Measurements from ENCODE around the gene NQO2. TPM values are rescaled to one million over a fixed set of nuclear protein-coding genes. Genes with fewer than 3 reads are reported as not detected.

The NQO2 gene
- total and polyA plus RNA-seq, 2 of the 13 experiments (the other 11 are each of a cell fraction or from before 2014, with no cell fraction given), result 32.2 to 56.5 TPM

- TF ChIP-seq PAF1 (CRISPR knock-in tag; IDR thresholded peaks at IDR 0.05) (no peak), SOX13 (IDR thresholded peaks at IDR 0.05) (no peak), SOX13 (CRISPR knock-in tag; conservative IDR thresholded peaks at IDR 0.05 in 1 of 2, IDR thresholded peaks at IDR 0.05 in 1 of 2) (no peak), ZBTB26 (CRISPR knock-in tag; IDR thresholded peaks at IDR 0.05; ENCODE audit: borderline replicate concordance) (peak; percentile 79), KLF15 (CRISPR knock-in tag; IDR thresholded peaks at IDR 0.05; ENCODE audit: borderline replicate concordance) (no peak), GLI4 (CRISPR knock-in tag; IDR thresholded peaks at IDR 0.05; ENCODE audit: borderline replicate concordance) (no peak), ZNF331 (CRISPR knock-in tag; IDR thresholded peaks at IDR 0.05) (peak; percentile 83), SSRP1 (CRISPR knock-in tag; IDR thresholded peaks at IDR 0.05) (no peak), ZNF576 (CRISPR knock-in tag; IDR thresholded peaks at IDR 0.05) (no peak), FOSL2 (CRISPR knock-in tag; IDR thresholded peaks at IDR 0.05) (no peak; the same call in 1 of the 2 replicates), ZNF746 (CRISPR knock-in tag; IDR thresholded peaks at IDR 0.05) (no peak; the same call in 1 of the 2 replicates), ZNF30 (CRISPR knock-in tag; IDR thresholded peaks at IDR 0.05) (peak; percentile 78; the same call in 1 of the 2 replicates), ZKSCAN1 (IDR thresholded peaks at IDR 0.05; ENCODE audit: low read length) (no peak), HOXA3 (CRISPR knock-in tag; IDR thresholded peaks at IDR 0.05) (peak; percentile 55), REXO4 (CRISPR knock-in tag; IDR thresholded peaks at IDR 0.05; ENCODE audit: borderline replicate concordance) (no peak), BRF2 (CRISPR knock-in tag; IDR thresholded peaks at IDR 0.05) (no peak), ZNF776 (CRISPR knock-in tag; IDR thresholded peaks at IDR 0.05) (peak; percentile 73; the same call in 1 of the 2 replicates), TP53 (CRISPR knock-in tag; conservative IDR thresholded peaks at IDR 0.05) (no peak; the same call in 1 of the 2 replicates), ZNF839 (CRISPR knock-in tag; IDR thresholded peaks at IDR 0.05; ENCODE audit: borderline replicate concordance) (no peak), ZFP82 (CRISPR knock-in tag; IDR thresholded peaks at IDR 0.05; ENCODE audit: borderline replicate concordance) (peak; percentile 97), ZNF605 (CRISPR knock-in tag; IDR thresholded peaks at IDR 0.05) (no peak)
- TF ChIP-seq, protein P1, sequence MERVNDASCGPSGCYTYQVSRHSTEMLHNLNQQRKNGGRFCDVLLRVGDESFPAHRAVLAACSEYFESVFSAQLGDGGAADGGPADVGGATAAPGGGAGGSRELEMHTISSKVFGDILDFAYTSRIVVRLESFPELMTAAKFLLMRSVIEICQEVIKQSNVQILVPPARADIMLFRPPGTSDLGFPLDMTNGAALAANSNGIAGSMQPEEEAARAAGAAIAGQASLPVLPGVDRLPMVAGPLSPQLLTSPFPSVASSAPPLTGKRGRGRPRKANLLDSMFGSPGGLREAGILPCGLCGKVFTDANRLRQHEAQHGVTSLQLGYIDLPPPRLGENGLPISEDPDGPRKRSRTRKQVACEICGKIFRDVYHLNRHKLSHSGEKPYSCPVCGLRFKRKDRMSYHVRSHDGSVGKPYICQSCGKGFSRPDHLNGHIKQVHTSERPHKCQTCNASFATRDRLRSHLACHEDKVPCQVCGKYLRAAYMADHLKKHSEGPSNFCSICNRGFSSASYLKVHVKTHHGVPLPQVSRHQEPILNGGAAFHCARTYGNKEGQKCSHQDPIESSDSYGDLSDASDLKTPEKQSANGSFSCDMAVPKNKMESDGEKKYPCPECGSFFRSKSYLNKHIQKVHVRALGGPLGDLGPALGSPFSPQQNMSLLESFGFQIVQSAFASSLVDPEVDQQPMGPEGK (CRISPR knock-in tag; IDR thresholded peaks at IDR 0.05), result peak; percentile 65
- TF ChIP-seq, protein P2, sequence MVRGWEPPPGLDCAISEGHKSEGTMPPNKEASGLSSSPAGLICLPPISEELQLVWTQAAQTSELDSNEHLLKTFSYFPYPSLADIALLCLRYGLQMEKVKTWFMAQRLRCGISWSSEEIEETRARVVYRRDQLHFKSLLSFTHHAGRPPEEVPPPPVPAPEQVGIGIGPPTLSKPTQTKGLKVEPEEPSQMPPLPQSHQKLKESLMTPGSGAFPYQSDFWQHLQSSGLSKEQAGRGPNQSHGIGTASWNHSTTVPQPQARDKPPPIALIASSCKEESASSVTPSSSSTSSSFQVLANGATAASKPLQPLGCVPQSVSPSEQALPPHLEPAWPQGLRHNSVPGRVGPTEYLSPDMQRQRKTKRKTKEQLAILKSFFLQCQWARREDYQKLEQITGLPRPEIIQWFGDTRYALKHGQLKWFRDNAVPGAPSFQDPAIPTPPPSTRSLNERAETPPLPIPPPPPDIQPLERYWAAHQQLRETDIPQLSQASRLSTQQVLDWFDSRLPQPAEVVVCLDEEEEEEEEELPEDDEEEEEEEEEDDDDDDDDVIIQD (CRISPR knock-in tag; IDR thresholded peaks at IDR 0.05; ENCODE audit: low read depth), result no peak
Measured at GRCh38 chr6:2999618-3000557, at the start of gene NQO2 (continued).
